NOMO-1 treated with dmso at 0.1 percent for 144 hours (cell line): ENCODE measurements around the gene PTPRF.

ENCODE experiments used
- DNase-seq: peaks from one replicate; lab custom pipeline; 2025; ENCODE audit not compliant: unreplicated experiment; lab: John Stamatoyannopoulos, UW

PTPRF gene

DNA sequence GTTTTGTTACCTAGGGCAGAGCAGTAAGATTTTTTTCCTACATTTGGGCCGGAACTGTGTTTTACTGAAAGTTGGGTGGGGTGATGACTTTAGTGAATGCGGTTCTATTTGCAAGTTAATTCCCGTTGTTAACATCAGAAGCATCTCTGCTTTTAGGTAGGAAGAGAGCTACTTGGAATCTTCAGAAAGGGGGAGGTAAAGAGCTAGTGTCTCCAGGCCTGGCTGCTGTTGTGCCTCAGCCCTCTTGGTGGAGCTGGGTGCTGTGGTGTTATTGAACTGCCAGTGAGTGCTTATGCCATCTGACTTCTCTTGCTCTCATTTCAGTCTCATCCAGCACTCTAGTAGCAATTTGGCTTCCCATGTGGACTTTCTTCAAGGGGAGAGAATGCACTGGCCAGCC, 122.7 kb downstream of the PTPRF start:
- no peak for DNase-seq

DNA sequence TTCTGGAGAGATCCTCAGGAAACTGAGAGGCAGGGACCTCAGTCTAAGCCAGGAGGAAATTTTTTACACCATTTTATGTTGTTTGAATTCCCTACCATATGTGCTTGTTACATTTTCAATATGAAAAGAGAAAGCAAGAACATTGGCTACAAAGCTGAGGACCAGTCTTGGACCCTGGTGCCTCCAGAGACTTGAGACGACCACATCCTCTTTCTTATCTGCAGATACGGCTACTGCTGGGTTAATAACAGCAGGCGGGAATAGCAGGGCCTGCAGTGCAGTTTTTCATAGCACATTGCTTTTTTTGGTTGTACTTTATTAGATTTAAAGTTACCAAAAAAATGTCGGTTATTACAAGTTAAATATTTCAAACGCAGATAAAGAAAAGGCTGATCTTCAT, 123.2 kb downstream of the PTPRF start:
- DNase-seq: no peak

DNA sequence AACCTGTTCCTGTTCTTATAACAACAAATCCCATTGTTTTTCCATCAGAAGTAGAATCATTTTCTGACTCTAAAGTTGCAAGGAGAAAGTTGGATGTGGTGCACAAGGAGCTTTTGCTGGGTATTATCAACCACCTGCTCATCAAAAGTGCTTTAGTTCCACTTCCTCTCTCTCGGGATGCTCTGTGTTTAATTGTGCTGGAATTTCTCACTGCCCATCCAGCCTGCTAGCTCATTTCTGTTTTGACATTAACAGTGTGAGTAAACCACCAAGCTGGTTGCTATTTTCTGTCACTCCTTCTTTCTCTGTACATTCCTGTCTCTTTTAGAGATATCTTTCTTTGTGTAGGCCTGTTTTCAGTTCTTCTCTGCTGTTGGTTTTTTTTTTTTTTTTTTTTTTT, 125.3 kb downstream of the PTPRF start:
- no peak for DNase-seq

DNA sequence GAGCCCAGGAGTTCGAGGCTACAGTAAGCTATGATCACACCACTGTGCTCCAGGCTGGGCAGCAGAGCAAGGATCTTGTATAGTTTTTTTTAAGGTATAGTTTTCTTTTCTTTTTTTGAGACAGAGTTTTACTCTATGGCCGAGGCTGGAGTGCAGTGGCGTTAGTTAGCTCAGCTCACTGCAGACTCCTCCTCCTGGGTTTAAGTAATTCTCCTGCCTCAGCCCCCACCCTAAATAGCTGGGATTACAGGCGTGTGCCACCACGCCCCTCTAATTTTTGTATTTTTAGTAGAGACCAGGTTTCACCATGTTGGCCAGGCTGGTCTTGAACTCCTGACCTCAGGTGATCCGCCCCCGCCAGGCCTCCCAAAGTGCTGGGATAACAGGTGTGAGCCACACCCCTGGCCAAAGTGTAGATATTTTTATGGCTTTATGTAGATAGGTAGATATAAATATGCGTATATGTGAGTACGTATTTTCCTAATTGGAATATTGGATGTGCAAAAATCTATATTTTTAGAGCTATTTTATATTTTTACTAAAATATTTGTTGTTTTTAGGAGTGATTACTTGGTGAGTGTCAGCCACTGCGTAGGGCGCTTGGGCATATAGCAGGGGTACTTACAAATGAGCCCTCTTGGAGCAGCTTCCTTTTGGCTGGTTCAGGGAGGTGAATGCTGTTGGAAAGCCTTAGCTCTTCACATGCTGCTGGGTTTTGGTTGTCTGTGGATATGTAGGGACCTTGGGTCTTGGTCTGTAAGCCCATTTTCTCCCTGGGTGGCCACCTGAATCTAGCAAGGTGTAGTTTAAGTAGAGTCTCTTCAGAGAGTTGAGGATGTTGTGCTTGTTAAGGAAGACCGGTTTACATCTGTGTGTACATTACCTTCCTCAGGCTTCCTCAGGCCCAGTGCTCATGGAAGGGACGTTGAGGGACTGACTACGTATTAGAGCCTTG, 128.8 kb downstream of the PTPRF start:
- DNase-seq: no peak

DNA sequence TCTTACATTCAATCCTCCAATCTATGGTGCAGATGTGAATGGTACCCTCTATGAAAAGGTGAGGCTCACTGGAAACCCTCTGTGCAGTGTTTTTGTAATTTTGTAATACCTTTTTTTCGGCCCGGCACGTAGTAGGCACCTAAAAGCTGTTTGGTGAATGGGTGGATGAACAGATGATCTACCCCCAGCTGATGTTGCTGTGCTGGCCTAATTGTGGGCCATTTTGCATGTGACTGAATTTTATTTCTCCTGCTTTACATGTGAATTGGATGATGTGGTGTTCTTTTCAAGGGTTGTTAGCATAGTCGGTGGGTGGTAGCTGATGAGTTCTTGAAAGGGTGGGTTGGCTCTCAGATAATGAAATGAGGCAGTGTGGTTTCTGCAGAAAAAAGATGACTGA, 129.7 kb downstream of the PTPRF start:
- no peak for DNase-seq

DNA sequence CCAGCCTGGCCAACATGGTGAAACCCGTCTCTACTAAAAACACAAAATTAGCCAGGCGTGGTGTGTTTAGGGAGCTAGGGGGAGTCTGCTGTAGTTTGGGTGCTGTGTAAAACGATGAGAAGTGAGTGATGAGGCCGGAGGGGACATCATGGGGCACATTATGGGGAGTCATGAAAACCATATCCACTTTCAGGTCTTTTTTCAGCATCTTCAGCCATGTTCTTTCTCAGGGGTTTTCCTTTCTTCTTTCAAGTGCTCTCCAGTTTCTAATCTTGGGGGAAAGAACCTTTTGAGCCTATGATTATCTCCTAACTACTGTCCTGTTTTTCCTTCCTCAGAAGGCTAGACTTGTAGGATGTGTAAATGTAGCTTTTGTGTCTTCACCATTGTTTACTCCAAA, 133.7 kb downstream of the PTPRF start:
- no peak for DNase-seq

DNA sequence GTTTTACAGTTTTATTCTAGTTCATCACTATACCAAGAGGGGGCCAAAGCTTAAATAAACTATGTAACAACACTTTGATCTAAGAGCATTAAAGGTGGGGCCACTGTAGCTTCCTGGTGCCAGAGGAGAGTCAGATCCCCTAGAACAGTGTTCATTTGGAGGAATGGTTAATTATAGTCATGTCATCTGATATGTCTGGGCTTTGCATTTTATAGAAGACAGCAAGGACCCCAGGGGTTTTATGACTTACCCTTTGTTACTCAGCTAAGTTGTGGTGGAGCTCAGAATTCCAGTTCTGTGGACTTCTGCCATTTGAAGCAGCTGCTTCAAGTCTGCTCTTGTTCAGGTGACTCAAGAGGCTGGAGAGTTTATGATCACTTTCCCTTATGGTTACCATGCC, 135.9 kb downstream of the PTPRF start:
- DNase-seq: no peak

DNA sequence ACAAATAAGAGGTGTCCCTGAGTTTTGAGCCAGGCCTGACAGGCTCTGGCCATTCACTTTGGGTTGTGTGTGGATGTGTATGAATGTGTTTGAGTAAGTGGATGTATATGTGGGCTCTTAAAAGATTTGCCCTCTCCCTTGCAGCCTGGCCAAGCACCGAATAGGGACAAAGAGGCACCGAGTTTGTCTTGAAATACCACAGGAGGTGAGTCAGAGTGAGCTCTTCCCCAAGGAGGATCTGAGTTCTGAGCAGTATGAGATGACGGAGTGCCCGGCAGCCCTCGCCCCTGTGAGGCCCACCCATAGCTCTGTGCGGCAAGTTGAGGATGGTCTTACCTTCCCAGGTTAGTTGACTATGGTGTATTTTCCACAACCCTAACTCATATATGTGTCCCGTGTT, 138.3 kb downstream of the PTPRF start:
- no peak for DNase-seq

DNA sequence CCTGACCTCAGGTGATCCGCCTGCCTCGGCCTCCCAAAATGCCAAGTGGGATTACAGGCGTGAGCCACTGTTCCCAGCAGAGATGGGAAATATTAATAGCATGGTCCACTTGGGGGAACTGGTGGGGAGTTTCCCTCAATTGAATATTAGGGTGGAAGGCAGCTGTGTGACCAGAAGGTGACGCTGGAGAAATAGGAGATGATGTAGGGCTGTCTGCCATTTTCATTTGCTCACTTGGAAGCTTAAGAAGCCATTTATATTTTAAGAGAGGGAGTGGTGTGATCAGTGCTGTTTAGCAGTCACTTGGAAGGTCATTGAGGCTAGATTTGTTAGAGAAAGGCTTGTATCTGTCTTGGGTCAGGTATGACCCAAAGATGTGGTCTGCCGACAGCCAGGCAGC, 139.2 kb downstream of the PTPRF start:
- DNase-seq: no peak

DNA sequence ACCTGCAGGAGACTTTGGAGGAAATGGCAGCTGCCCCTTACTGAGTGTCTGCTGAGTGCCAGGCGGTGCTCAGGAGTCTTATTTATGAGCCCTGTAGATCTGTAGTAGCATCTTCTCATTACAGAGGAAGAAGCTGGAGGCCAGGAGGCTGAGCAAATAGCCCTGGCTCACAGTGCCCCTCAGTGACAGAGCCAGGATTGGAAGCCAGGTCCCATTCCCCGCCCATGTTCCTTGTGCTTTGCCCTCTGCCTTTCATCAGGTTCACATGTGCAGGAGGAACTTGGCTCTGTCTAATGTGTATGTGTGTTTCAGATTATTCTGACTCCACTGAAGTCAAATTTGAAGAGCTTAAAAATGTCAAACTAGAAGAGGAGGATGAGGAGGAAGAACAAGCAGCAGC, 140.5 kb downstream of the PTPRF start:
- DNase-seq: no peak

DNA sequence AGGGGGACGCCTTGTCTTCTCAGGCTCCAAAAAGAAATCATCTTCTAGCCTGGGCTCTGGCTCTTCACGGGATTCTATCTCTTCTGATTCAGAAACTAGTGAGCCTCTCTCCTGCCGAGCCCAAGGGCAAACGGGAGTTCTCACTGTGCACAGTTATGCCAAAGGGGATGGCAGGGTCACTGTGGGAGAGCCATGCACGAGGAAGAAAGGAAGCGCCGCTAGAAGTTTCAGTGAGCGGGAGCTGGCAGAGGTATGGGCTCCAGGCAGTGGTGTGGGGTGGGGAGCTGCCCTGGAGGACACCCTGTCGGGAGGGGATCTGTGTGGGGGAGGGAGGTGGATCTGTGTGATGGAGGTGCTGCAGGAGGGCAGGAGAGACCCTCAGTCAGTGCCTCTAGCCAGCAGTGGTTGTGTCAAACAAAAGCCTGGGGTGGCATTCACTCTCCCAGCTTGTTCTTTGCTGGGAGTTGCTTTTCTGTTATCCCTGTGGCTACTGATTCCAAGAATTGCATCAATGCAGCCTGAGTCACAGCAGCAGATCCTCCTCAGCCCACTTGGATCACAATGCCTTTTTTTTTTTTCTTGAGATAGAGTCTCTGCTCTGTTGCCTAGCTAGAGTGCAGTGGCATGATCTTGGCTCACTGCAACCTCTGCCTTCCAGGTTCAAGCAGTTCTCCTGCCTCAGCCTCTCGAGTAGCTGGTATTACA, 141.1 kb downstream of the PTPRF start:
- no peak for DNase-seq

DNA sequence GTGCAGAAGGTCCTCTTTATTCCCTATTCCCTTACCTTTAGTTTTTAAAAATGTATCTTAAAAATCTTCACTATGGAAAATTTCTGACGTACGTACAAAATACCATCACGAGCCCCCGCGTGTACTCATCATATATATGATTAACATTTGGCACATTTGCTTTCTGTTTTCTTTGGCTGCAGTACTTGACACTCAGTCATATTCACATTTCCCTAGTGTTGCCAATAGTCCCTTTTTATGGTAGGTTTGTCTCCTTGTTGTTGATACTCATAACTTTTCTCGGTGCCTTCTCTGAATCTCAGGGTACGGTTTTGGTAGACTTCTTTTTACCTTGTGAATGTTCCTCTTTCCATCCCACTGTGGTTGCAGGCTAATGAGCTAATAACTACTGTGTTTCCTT, 142.6 kb downstream of the PTPRF start:
- no peak for DNase-seq
